ENCODE results near the gene TMEM178B.
"Not testable (repeated sequence)": the region's sequence is repeated elsewhere in the genome, so short reads cannot be mapped to it uniquely, and the experiment has no call there.

TMEM178B gene

DNA sequence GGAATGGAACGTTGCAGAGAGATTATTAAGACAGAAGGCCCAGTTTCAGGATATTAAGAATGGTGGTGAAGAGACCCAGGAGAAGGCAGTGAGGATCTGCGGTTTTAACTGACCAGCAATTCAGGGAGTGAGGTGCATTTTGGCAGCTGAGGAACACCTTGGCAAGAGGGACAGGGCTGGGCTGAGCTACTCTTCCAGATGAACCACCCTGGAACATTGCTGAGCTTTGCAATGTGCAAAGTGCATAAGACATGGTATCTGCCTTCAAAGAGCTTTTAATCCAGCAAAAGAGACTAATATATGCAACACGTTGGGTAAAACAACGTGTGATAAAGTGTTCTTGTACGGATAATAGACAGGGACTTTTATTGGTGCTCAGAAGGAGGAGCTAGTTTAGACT is 296.3 kb downstream of the TMEM178B start:
- H3K36me3 Mint-ChIP-seq, result no peaks in the 10 kb centered on the region
- H3K27me3 Mint-ChIP-seq, result peaks cover 5% of the 10 kb centered on the region
- no peaks in the 10 kb centered on the region for H3K4me1 Mint-ChIP-seq (ENCODE audit: low read depth)
- no peak overlapping the region for H3K4me3 Mint-ChIP-seq
- H3K9me3 Mint-ChIP-seq (ENCODE audit: low read depth), result no peaks in the 10 kb centered on the region
- H3K27ac Mint-ChIP-seq, result no peak overlapping the region

DNA sequence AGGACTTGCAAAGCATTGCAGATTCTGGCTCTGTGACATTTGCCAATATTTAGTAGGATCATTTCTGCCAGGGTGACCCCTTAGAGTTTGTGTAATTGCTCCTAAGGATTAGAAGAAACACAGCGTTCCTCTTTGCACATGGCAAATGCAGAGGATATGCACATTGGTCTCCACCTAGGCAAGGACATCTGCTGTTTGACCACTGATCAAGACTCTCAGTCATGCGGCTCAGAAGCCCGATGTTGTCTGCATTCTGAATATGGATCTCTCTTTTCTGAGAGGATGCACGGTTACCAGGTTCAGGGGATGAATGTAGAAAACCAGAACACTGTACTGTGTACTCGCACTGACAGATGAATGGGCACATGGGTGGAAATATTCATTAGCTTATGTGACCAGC is 296.8 kb downstream of the TMEM178B start:
- Mint-ChIP-seq H3K27me3 (peaks cover 5% of the 10 kb centered on the region), H3K4me3 (no peak overlapping the region), H3K36me3 (no peaks in the 10 kb centered on the region), H3K4me1 (ENCODE audit: low read depth) (no peaks in the 10 kb centered on the region), H3K27ac (no peak overlapping the region), H3K9me3 (ENCODE audit: low read depth) (no peaks in the 10 kb centered on the region)

DNA sequence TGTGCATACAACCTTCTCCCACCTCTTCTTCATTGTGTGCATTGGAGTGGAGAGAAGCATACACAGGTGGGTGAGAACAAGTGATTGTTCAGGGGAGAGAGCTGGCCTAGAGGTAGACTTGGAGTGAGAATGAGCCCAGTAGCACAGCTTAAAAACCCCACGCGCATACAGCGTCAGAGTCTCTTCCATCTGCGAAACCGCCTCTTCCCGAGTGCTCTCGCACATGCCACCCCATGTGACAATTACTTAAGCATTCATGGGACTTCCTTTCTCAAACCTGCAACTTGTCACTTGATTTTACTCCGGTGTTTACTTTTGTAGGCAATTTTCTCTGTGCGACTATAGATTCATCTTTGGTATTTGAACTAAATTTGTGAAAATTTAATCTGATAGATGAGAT is 300.6 kb downstream of the TMEM178B start:
- no peaks in the 10 kb centered on the region for H3K36me3 Mint-ChIP-seq
- peaks cover 4% of the 10 kb centered on the region for H3K9me3 Mint-ChIP-seq (ENCODE audit: low read depth)
- H3K4me1 Mint-ChIP-seq (ENCODE audit: low read depth), result no peaks in the 10 kb centered on the region
- H3K27ac Mint-ChIP-seq, result no peak overlapping the region
- no peak overlapping the region for H3K4me3 Mint-ChIP-seq
- H3K27me3 Mint-ChIP-seq, result peaks cover 6% of the 10 kb centered on the region

DNA sequence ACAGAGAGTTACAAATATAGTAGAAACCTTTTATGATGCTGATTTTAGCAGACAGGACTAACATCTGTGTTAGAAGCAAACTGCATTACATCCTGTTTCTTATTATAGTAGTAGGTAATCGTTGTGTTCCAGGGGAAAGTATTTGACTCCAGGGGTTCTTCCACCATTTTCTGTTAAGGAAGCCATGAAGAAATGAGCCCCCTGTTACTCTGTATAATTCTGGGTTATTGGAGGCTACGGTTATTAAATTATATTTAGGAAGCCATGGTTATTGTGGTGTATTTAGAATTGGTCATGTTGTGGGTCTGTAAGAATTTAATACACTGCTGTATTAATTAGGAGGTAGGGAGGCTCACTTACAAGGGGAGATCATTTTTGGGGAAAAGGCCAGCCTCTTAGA is 301.6 kb downstream of the TMEM178B start:
- Mint-ChIP-seq H3K9me3 (ENCODE audit: low read depth) (peaks cover 4% of the 10 kb centered on the region), H3K27ac (no peak overlapping the region), H3K4me3 (no peak overlapping the region), H3K27me3 (peaks cover 6% of the 10 kb centered on the region), H3K36me3 (no peaks in the 10 kb centered on the region), H3K4me1 (ENCODE audit: low read depth) (no peaks in the 10 kb centered on the region)

DNA sequence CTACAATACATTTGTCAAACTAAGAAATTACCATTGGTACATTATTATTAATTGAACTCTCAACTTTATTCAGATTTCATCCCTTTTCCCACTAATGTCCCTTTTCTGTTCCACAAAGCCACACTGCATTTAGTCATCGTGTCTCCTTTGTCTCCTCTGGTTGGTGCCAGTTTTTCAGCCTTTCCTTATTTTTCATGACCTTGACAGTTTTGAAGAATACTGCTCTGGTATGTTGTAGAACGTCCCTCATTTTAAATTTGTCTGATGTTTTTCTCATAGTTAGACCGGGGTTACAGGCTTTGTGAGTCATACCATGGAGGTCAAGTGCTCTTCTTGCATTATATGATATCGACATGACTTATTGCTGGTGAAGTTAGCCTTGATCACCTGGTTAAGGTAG is 304.0 kb downstream of the TMEM178B start:
- Mint-ChIP-seq H3K4me1 (ENCODE audit: low read depth) (no peaks in the 10 kb centered on the region), H3K27me3 (peaks cover 10% of the 10 kb centered on the region), H3K36me3 (no peaks in the 10 kb centered on the region), H3K9me3 (ENCODE audit: low read depth) (peaks cover 4% of the 10 kb centered on the region), H3K4me3 (no peak overlapping the region), H3K27ac (no peak overlapping the region)

DNA sequence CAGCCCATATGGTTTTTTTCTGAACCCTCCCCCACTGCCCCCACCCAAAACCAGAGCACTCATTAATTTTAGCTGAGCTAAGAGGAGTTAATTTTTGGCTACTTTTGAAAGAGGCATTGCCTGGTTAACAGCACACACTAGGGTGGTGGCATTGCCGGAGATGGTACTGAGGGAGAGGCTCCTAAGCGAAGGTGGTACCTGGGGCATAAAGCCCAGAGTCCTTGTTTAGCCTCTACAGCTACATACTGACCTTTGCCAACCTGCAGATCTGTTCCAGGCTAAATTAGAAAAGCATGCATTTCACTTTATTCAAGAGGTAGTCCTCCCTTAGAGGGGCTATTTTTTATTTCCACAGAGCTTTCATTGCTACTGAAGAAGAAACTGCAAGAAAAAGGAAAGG is 304.5 kb downstream of the TMEM178B start:
- H3K4me3 Mint-ChIP-seq, result no peak overlapping the region
- H3K36me3 Mint-ChIP-seq, result no peaks in the 10 kb centered on the region
- H3K9me3 Mint-ChIP-seq (ENCODE audit: low read depth), result peaks cover 4% of the 10 kb centered on the region
- H3K27ac Mint-ChIP-seq, result no peak overlapping the region
- H3K4me1 Mint-ChIP-seq (ENCODE audit: low read depth), result no peaks in the 10 kb centered on the region
- peaks cover 10% of the 10 kb centered on the region for H3K27me3 Mint-ChIP-seq

DNA sequence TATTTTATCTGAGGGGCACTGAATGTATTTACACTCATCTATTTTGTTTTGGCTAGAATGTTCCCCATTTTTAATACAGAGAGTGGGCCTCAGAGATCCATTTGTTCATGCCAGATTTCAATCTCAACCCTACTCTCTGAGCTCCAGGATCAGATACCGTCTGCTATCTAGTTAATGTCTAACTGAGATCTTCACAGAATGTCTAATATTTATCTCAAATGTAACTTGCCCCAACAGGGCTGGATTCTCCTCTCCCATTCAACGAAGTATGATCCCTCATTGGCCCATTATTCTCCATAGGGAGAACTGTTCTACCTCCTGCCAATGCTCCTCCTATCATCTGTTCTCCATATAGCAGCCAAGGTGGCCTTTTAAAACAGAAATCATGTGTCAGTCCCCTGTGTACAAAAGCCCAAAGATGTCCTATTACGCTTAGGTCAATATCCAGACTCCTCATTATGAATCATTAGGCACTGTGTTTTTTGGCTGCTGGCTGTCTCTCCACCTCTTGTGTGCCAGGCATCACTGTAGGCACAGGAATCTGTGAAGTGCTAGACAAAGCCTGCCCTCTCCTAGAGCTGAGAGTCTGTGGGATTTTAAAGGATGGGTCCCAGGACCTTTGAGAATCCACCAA is 308.0 kb downstream of the TMEM178B start:
- Mint-ChIP-seq H3K4me3 (no peak overlapping the region), H3K27me3 (peaks cover 10% of the 10 kb centered on the region), H3K27ac (no peak overlapping the region), H3K36me3 (no peaks in the 10 kb centered on the region), H3K9me3 (ENCODE audit: low read depth) (no peaks in the 10 kb centered on the region), H3K4me1 (ENCODE audit: low read depth) (no peaks in the 10 kb centered on the region)

DNA sequence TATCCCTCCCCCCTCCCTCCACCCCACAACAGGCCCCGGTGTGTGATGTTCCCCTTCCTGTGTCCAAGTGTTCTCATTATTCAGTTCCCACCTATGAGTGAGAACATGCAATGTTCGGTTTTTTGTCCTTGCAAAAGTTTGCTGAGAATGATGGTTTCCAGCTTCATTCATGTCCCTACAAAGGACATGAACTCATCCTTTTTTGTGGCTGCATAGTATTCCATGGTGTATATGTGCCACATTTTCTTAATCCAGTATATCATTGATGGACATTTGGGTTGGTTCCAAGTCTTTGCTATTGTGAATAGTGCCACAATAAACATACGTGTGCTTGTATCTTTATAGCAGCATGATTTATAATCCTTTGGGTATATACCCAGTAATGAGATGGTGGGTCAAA is 309.5 kb downstream of the TMEM178B start:
- H3K4me1 Mint-ChIP-seq (ENCODE audit: low read depth); H3K4me3 Mint-ChIP-seq; H3K36me3 Mint-ChIP-seq; H3K9me3 Mint-ChIP-seq (ENCODE audit: low read depth); H3K27ac Mint-ChIP-seq: not testable (repeated sequence)
- H3K27me3 Mint-ChIP-seq, result peaks cover 14% of the 10 kb centered on the region

DNA sequence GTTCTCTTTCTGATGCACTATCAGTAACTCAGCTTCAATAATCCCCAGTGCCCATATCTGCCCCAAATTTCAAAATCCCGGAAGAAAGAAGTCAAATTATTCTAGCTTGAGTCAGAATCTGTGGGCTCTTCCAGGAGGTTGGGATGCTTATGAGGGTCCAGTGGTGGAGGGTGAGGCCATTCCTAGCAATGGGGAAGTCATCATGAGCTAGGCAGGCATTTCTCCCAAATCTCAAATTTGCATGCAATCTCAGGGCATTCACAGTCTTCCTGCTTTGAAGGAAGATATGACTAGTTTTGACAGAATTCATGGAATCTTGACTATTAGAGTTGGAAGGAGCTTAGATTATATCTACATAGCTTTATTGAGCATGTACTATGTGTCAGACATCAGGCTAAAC is 313.0 kb downstream of the TMEM178B start:
- H3K27me3 Mint-ChIP-seq, result peaks cover 13% of the 10 kb centered on the region
- no peak overlapping the region for H3K27ac Mint-ChIP-seq
- H3K4me3 Mint-ChIP-seq, result no peak overlapping the region
- H3K4me1 Mint-ChIP-seq (ENCODE audit: low read depth), result no peaks in the 10 kb centered on the region
- H3K36me3 Mint-ChIP-seq, result no peaks in the 10 kb centered on the region
- no peaks in the 10 kb centered on the region for H3K9me3 Mint-ChIP-seq (ENCODE audit: low read depth)

DNA sequence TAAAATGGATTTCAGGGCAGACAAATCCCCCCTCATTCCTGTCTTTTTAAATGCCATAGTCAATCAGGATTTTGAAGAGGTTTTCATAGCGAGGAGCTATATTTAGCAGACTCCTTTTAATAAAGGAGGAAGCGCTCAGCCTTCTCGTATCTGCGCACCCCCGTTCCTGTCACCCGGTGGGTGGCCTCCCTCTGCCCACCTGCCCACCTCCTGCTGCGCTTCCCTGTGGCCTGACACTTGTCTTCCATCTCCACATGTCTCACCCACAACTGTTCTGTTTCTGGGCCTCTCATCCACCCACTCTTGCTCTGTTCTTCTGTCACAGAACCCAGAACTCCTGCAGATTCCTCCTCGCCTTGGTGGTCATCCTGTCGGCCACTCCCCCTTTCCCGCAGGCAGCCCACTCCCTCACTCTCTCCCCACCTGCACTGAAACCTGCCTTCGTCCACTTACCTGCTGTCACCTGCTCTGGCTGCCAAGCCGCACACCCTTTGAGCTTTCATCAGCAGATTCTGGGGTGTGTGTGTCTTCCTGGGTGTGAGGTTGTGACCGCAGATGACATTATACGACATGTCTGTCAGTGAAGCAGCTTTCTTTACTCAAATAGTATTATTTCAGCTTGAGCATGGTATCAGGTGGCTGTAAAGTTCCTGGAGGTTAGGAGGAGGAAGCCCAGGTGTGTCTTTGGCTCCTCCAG is 313.8 kb downstream of the TMEM178B start:
- Mint-ChIP-seq H3K4me1 (ENCODE audit: low read depth) (no peaks in the 10 kb centered on the region), H3K27me3 (peaks cover 10% of the 10 kb centered on the region), H3K4me3 (no peak overlapping the region), H3K36me3 (no peaks in the 10 kb centered on the region), H3K9me3 (ENCODE audit: low read depth) (no peaks in the 10 kb centered on the region), H3K27ac (no peak overlapping the region)

DNA sequence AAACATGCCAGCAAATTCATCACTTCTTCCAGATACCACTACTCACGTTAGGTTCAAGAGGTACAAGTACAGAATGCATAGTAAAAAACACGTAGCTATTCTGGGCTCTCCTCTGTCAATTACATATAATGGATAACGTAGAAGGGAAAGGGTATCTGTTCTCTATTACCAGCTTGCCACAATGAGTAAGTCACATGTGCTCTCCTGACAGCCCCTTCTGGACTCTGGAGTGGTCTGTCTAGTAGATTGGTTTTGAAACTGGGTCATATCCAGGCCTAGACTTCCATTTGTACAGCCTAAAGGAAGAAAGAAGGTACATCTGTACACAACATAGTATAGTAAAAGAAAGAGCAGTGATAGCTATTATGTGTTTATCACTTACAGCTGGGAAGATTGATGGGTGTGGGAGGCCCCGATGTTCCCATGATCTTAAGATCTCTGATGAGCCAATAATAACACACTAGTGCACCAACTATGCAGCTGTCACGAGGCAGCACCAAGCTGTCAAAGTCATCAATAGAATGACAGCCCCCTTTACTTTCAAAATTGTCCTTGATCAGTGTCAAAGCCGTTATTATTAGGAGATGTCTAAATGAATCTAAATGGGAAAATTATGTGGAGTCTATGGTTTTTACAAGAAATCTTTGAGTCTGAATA is 315.4 kb downstream of the TMEM178B start:
- no peak overlapping the region for H3K27ac Mint-ChIP-seq
- H3K4me1 Mint-ChIP-seq (ENCODE audit: low read depth), result no peaks in the 10 kb centered on the region
- H3K36me3 Mint-ChIP-seq, result no peaks in the 10 kb centered on the region
- peaks cover 10% of the 10 kb centered on the region for H3K27me3 Mint-ChIP-seq
- no peak overlapping the region for H3K4me3 Mint-ChIP-seq
- H3K9me3 Mint-ChIP-seq (ENCODE audit: low read depth), result no peaks in the 10 kb centered on the region

DNA sequence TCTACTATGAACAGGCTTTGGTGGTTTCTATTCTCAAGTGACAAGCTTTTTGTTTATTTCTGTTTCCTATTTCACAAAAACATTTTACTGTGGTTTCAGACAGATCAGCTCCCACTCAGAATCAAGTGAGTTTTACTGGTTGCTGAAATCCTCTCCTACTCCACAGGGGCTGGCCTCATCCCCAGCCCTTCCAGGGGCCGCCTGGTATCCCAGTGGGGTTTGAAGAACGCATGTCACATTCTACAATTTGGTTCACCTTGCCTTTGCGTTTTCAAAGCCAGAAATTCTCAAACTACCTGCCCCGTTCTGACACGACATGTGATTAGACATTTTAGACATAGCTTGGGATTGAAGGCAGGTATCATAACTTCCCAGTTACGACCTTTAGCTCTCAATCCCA is 316.5 kb downstream of the TMEM178B start:
- Mint-ChIP-seq H3K27ac (no peak overlapping the region), H3K9me3 (ENCODE audit: low read depth) (no peaks in the 10 kb centered on the region), H3K27me3 (peaks cover 12% of the 10 kb centered on the region), H3K4me1 (ENCODE audit: low read depth) (no peaks in the 10 kb centered on the region), H3K4me3 (no peak overlapping the region), H3K36me3 (no peaks in the 10 kb centered on the region)

DNA sequence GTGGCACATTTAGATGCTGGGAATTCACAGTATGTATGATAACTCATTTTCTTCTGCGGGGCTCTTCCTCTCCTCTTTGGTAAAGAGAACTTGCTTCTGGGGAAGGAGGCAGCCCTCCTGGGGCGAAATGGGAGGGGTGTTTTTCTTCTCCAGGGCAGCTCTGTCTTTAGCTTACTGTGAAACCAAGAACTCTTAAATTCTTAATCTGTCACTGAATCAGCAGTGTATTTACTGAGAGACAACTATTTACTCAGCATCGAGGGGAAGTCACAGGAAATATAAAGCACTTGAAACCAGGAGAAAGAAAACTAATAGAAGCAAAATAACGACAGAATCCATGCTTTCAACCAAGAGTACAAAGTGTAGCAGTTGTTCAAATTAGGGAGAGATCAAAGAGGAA is 319.2 kb downstream of the TMEM178B start:
- H3K4me3 Mint-ChIP-seq, result no peak overlapping the region
- H3K27me3 Mint-ChIP-seq, result peaks cover 3% of the 10 kb centered on the region
- no peaks in the 10 kb centered on the region for H3K4me1 Mint-ChIP-seq (ENCODE audit: low read depth)
- no peaks in the 10 kb centered on the region for H3K9me3 Mint-ChIP-seq (ENCODE audit: low read depth)
- no peak overlapping the region for H3K27ac Mint-ChIP-seq
- H3K36me3 Mint-ChIP-seq, result no peaks in the 10 kb centered on the region

DNA sequence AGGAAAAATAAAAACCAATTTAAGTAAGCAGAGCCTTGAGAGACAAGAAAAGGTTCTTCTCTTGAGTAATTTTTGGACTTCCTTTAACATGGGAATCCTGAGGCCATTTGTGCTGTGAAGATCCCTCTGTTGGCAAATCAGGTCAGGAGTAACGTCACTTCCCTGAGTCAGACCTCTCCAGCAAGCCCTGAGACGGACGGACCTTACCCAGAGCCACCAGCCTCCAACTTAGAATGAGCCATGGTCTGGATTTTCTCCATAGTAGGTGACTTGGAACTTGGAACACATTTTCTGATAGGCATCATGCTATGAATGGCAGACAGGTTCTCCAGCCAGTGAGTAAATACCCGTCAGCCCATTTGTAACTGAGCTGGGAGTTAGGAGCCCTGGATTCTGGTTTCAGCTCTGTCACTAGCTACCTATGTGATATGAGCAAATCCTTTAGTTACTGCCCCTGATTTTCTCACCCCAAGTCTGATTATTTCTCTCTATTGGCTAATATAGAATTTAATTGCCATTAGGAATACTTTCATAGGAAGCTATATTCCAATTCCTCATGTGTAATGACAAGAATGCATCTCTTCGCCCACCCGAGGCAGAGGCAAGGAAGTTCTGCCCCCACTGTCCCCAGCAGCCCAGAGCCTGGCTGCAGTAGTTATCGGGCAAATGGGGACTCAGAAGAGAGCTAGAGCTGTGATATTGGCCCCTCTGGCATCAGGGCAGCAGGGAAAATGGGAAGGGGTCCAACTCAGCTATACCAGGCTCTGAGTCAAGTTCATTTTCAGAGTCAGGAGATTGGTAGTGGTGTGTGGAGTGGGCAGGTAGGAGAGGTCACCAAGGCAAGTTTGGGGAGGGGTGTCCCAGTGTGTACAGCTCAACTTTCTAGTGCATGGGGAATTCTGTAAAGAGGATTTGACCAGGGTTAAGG is 323.6 kb downstream of the TMEM178B start:
- peaks cover 5% of the 10 kb centered on the region for H3K27me3 Mint-ChIP-seq
- no peaks in the 10 kb centered on the region for H3K4me1 Mint-ChIP-seq (ENCODE audit: low read depth)
- no peak overlapping the region for H3K4me3 Mint-ChIP-seq
- H3K27ac Mint-ChIP-seq, result no peak overlapping the region
- H3K36me3 Mint-ChIP-seq, result no peaks in the 10 kb centered on the region
- no peaks in the 10 kb centered on the region for H3K9me3 Mint-ChIP-seq (ENCODE audit: low read depth)

DNA sequence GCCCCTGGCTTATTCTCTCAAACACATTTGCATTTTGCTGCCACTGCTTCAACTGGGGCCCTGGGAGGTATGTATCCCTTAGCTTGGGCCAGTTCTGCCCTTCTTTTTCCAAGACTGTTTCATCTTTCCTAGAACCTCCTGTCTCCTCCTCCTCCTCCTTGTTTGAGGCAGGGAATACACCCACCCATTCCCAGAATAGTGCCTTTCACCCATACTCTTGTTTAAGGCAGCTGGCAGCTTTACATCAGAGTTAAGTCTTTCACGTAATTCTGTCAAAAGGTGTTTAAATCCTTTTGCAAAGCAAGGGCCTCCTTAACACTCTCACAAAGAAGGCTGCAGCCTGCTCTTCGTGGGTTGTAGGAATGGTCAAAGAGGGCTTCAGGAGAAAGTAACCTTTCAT is 326.5 kb downstream of the TMEM178B start:
- no peak overlapping the region for H3K4me3 Mint-ChIP-seq
- no peak overlapping the region for H3K27ac Mint-ChIP-seq
- no peaks in the 10 kb centered on the region for H3K9me3 Mint-ChIP-seq (ENCODE audit: low read depth)
- H3K4me1 Mint-ChIP-seq (ENCODE audit: low read depth), result no peaks in the 10 kb centered on the region
- H3K27me3 Mint-ChIP-seq, result peaks cover 3% of the 10 kb centered on the region
- no peaks in the 10 kb centered on the region for H3K36me3 Mint-ChIP-seq
